Natural killer cell treated with Interleukin-12 subunit alpha and Interleukin-12 subunit beta and Interleukin-15 and Interleukin-18, amount 100 ng/mL, for 72 hours (primary cell): ENCODE results near the gene IQGAP2. TPM values are rescaled to one million over a fixed set of nuclear protein-coding genes. Genes with fewer than 3 reads are reported as not detected.

ENCODE experiments used
- ATAC-seq, 2 donors: fragments of 150-1000 bp; cut with Tn5 transposase in 1 of 2; sonication (Bioruptor Pico), chemical (Tn5 transposase) in 1 of 2; 2 replicates each; pipeline ENCODE4 v1.10.0; 2021
- DNase-seq: peaks from one replicate; pipeline ENCODE4 v3.0.0; 2022; ENCODE audit warnings: low spot score
- H3K27ac Mint-ChIP-seq, 2 donors: 1 replicate in 1 of 2; 2 replicates in 1 of 2; pipeline ENCODE4 v1.8.0; 2022; ENCODE audit warnings: mixed read lengths in 2 of 2, mild to moderate bottlenecking in 1 of 2, moderate library complexity in 1 of 2
- H3K27me3 Mint-ChIP-seq, 2 donors: 1 replicate in 1 of 2; 2 replicates in 1 of 2; pipeline ENCODE4 v1.8.0; 2022; ENCODE audit warnings: mixed read lengths in 2 of 2
- H3K36me3 Mint-ChIP-seq: one replicate; pipeline ENCODE4 v1.8.0; 2022; ENCODE audit warnings: mixed read lengths
- H3K4me1 Mint-ChIP-seq, 2 donors: 1 replicate in 1 of 2; 2 replicates in 1 of 2; pipeline ENCODE4 v1.8.0; 2022; ENCODE audit warnings: low read depth in 2 of 2, mixed read lengths in 2 of 2, mild to moderate bottlenecking in 1 of 2
- H3K4me3 Mint-ChIP-seq: one replicate; pipeline ENCODE4 v1.8.0; 2022; ENCODE audit warnings: mixed read lengths
- H3K9me3 Mint-ChIP-seq: 2 replicates; pipeline ENCODE4 v1.8.0; 2022; ENCODE audit warnings: mixed read lengths
- total RNA-seq, 2 donors: library from RNA; stranded (reverse); gene quantifications; one replicate each; pipeline ENCODE4 v1.2.3, GENCODE V29; 2022

The IQGAP2 gene
- total RNA-seq, 2 donors from 2014 or later = 104 to 111 TPM

DNA sequence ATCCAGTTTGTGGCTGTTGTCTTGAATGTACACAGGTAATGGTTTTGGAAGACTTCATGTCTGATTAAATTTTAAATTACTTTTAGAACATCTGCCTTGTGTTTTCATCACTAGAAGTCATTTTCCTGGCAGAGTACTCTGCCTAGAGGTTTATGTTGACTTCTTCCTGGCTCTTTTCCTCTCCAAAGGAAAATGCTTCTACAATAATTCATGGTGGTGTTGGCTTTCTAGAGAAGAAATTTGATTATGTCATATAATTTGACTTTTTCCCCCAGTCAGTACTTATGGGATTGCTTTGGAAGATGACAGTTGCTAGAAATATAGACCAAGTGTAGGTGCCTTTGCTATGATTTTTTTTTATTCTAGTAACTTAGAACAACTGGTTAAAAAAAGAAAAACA is 173.4 kb downstream of the IQGAP2 start:
- H3K27ac Mint-ChIP-seq = peak overlapping the region in 1 of 2 donors; percentile 26
- ATAC-seq = no peak

DNA sequence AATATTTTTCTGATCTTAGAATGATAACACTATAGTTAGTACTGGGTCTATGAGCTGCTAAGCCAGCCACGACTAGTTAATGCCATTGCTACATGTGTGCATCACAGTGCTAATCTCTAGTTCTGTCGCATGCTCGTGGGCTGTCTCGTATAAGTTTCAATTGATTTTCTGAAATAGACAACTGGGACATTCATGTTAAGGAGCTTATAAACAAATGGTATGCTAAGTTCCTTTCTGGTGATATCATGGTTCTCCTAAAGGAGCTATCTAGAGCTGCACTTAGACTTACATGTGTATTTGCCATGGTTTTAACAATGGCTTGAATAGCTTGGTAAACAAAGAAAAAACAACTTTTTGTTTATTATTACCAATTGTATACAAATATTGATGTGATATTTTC is 173.9 kb downstream of the IQGAP2 start:
- Mint-ChIP-seq H3K36me3 (no peaks in the 10 kb centered on the region), H3K27ac (peak overlapping the region in 1 of 2 donors; percentile 26), H3K27me3 (no peaks in the 10 kb centered on the region), H3K4me1 (peaks cover 22 to 30% of the 10 kb centered on the region in 2 donors), H3K9me3 (no peaks in the 10 kb centered on the region), H3K4me3 (no peak overlapping the region)
- DNase-seq (no peak), ATAC-seq (no peak)

More for the DNA sequence above, 173.4 kb downstream of the IQGAP2 start:
- Mint-ChIP-seq H3K27me3 (no peaks in the 10 kb centered on the region), H3K36me3 (no peaks in the 10 kb centered on the region), H3K4me3 (no peak overlapping the region), H3K9me3 (no peaks in the 10 kb centered on the region), H3K4me1 (peaks cover 21 to 29% of the 10 kb centered on the region in 2 donors)
- DNase-seq = no peak

DNA sequence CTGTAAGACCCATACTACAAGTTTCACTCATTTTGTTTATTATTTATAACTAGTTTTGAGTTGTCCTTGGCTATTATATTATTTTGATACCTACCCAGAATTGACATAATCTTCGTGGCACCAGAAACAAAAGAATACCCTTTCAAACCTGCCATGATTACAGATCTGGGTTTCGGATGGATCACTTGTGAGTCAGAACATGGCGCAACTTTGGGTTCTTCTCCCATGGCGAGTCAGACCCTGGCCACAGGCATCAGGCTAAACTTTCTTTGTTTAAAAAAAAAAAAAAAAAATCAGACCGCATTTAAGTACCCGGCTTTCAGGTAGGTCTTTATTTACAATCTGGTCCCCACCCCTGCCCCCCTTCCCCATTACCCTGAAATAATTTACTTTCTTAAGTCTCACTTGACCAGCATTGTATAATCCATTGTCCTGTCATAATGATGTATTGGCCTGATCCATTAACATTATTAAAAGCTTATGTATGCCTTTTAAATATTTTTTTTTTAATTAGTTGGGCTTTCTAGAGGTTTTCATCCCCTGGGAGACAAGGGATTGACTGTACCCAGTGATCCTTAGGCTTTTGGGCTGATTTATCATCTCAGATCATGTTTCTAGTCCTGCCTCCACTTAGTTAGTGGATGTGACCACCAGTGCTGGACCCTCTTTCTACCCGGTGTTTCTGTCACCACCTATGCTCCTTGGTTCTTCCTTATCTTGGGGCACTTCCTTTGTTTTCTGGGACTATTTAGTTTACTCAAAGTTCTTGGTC is 176.3 kb downstream of the IQGAP2 start:
- DNase-seq (no peak), ATAC-seq (no peak)
- peaks cover 2% of the 10 kb centered on the region for H3K36me3 Mint-ChIP-seq
- no peaks in the 10 kb centered on the region for H3K27me3 Mint-ChIP-seq
- H3K9me3 Mint-ChIP-seq = no peaks in the 10 kb centered on the region
- no peak overlapping the region for H3K4me3 Mint-ChIP-seq
- H3K27ac Mint-ChIP-seq = peak overlapping the region in 1 of 2 donors; percentile 69
- H3K4me1 Mint-ChIP-seq = peaks cover 24 to 39% of the 10 kb centered on the region in 2 donors

DNA sequence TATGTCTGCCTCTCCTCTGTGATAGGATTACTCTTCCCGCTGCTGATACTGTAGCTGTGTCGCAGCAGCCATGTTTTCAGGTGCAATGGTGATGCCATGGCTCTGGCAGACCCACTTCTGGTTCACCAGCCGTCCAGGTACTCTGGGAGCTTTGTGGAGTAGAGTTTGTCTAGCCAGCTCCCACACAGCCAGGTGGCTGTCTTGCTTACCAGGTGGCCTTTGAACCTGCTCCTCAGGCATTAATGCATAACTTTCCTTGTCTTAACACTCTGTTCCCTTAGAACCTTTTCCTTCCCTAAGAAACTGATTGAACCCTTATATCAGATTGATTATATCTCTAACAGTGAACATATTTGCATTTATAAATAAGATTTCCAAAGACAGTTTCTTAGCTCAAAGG is 177.9 kb downstream of the IQGAP2 start:
- ATAC-seq = no peak

DNA sequence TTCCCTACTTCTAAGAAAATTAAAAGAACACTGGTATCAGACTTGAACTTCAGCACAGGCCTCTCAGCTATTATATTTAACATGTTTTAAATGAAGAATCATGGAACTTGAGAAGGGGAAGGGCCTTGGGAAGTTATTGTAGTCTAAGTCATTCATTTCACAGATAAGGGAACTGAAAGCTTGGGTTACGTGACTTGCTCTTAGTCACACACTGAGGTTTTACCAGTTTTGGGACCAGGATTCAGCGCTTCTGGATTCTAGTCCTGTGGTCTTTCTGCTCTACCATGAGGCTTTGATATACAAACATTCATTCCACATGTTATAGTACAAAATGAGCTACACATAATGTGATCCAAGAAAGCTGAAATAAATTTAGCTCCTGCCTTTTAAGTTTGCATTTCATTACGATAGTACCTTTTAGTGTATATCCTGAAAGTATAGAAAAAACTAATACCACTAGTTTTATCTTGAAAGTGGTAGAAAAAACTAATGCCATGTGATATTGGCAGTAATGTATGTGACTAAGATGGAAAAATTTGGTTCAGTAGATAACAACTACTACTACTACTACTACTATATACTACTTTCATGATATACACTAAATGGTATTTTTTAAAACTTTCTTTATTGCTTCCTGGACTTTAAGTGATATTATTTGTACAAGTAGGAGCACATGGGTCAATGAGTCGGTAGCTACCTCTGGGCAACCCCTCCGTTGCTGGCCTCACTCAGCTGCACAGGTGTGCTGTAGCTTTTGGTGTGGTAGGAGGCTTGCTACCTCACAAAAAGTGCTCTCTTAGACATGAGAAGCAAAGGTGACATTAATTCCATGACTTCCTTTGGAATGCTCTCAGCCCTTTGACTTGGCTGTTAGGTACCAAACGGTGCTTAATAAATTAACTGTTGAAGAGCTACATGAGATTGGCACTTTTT is 179.4 kb downstream of the IQGAP2 start:
- no peak for DNase-seq
- Mint-ChIP-seq H3K4me3 (peak overlapping the region; percentile 15), H3K9me3 (no peaks in the 10 kb centered on the region), H3K36me3 (peaks cover 6% of the 10 kb centered on the region), H3K27ac (peak overlapping the region; percentile 56 to 69), H3K27me3 (no peaks in the 10 kb centered on the region), H3K4me1 (peaks cover 24 to 41% of the 10 kb centered on the region in 2 donors)
- peak; percentile 48 to 70 for ATAC-seq

More for the DNA sequence above, 177.9 kb downstream of the IQGAP2 start:
- H3K27me3 Mint-ChIP-seq = no peaks in the 10 kb centered on the region
- no peak overlapping the region for H3K4me3 Mint-ChIP-seq
- no peak for DNase-seq
- H3K36me3 Mint-ChIP-seq = peaks cover 6% of the 10 kb centered on the region
- H3K4me1 Mint-ChIP-seq = peaks cover 24 to 41% of the 10 kb centered on the region in 2 donors
- peak overlapping the region; percentile 56 to 69 for H3K27ac Mint-ChIP-seq
- no peaks in the 10 kb centered on the region for H3K9me3 Mint-ChIP-seq

DNA sequence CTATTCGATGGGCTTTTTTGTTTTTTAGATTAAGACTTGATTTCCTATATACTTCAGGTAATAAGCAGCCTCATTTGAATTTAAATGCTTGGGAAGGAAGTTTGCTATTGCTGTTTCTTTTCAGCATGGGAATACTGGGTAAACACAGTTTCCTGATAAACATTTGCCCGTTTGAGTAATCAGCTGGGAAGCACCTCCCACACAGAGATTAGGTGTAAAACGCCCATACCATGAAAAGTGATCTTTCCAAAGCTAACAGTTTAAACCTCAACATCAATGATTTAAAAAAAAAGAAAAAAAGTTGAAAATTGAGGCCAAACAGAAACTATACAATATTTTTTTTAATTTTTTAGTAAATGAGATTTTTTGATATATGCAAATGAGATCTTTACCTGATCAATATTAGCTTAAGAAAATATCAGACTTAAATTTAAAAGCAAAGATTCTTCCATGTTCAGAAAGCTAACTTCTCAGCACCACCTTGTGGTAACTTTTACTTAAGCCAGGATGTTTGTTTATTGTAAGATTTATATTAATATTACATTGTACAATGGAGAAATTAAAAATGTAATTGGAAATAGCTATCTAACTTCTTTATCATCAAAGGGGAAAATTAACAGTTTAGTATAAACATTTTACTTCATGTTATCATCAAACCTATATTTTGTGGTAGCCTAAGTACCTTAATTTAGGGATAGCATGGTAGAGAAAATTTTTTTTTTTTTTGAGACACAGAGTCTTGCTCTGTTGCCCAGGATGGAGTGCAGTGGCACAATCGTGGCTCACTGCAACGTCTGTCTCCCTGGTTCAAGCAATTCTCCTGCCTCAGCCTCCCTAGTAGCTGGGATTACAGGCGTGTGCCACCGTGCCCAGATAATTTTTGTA is 180.3 kb downstream of the IQGAP2 start:
- Mint-ChIP-seq H3K27ac (peak overlapping the region; percentile 56 to 69), H3K4me3 (no peak overlapping the region), H3K9me3 (no peaks in the 10 kb centered on the region), H3K4me1 (peaks cover 20 to 34% of the 10 kb centered on the region in 2 donors), H3K36me3 (peaks cover 6% of the 10 kb centered on the region), H3K27me3 (no peaks in the 10 kb centered on the region)
- DNase-seq (no peak), ATAC-seq (no peak)

DNA sequence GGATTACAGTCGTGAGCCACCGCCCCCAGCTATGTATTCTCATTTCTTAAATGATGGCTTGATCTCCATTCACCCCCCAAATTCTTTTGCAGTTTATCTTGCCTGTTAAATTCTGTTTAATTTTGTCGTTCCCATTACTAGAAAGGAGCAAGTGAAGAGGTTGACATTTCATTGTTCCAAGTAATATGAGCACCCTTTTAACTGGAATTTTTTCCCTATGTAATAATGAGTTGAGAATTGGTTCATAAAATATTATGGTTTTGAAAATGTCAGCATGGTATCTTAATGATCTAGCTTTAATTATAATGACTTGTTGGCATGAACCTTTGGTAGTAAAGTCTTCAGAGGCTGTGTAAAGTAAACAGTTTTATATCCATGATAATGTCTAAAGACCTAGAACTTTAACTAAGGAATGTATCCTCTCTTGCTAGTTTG is 182.7 kb downstream of the IQGAP2 start:
- H3K27ac Mint-ChIP-seq = no peak overlapping the region
- H3K36me3 Mint-ChIP-seq = peaks cover 12% of the 10 kb centered on the region
- H3K9me3 Mint-ChIP-seq = no peaks in the 10 kb centered on the region
- DNase-seq = no peak
- H3K27me3 Mint-ChIP-seq = no peaks in the 10 kb centered on the region
- peaks cover 19 to 36% of the 10 kb centered on the region in 2 donors for H3K4me1 Mint-ChIP-seq
- H3K4me3 Mint-ChIP-seq = no peak overlapping the region
- no peak for ATAC-seq

DNA sequence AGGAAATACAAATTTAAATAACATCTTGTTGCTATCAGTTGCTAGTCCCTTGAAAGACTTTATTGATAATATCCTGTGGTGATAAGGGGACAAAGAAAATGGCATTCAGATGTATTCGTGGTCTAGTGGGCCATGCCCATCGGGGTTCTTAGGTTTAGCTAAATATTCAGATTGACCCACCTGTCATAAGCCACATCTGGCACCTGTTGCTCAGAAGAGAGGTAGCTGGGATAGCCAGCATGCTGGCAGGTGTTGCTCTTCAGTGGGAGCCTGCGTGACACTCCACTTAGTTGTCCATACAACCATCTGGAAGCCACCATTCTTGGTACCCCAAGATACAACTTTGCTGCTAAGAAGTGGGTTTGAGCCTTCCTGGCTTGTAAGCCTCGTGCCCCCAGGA is 183.4 kb downstream of the IQGAP2 start:
- H3K9me3 Mint-ChIP-seq = no peaks in the 10 kb centered on the region

DNA sequence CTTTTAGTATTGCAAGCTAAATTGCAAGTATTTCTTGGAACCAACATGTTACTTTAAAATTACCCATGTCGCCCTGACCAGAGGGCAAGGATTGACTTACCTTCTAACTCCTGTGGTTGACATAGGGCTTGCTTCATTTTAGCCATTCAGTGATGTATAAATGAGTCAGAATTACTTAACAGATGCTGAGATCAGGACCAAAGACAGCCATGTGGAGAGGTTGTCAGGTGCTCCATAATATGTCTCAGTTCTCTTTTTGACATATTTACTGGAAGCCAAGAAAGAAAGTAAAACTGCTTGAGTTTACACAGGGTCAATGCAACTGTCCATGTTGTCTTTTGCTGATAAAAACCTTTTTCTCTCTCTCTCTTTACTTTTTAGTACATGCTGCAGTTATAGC is 186.9 kb downstream of the IQGAP2 start:
- peak; percentile 81 to 93 for ATAC-seq
- peaks cover 28% of the 10 kb centered on the region for H3K36me3 Mint-ChIP-seq
- H3K9me3 Mint-ChIP-seq = no peaks in the 10 kb centered on the region
- DNase-seq = no peak
- H3K4me1 Mint-ChIP-seq = peaks cover 19 to 32% of the 10 kb centered on the region in 2 donors
- no peak overlapping the region for H3K4me3 Mint-ChIP-seq
- H3K27me3 Mint-ChIP-seq = no peaks in the 10 kb centered on the region
- peak overlapping the region in 1 of 2 donors; percentile 68 for H3K27ac Mint-ChIP-seq

More for the DNA sequence above, 183.4 kb downstream of the IQGAP2 start:
- no peak overlapping the region for H3K27ac Mint-ChIP-seq
- DNase-seq (no peak), ATAC-seq (no peak)
- H3K4me1 Mint-ChIP-seq = peaks cover 13 to 34% of the 10 kb centered on the region in 2 donors
- H3K27me3 Mint-ChIP-seq = no peaks in the 10 kb centered on the region
- peaks cover 15% of the 10 kb centered on the region for H3K36me3 Mint-ChIP-seq
- no peak overlapping the region for H3K4me3 Mint-ChIP-seq

DNA sequence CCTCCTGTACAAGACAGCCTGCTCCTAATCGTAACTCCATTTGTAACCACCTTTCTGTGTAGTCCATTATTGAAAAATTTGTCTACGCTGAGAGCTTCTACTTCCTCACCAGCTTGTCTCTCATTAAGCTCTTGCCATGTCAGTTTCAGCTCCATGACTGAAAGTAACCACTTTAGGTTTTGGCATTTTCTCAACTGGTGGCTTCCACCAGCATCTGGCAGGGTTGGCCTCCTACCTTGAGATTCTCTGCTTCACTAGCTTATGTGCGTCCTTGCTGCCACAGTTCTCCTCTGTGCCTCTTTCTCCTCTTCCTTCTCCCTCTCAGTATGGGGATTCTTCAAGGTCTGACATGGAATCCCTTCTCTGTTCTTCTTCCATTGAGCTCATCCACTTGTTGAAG is 188.3 kb downstream of the IQGAP2 start:
- DNase-seq (no peak), ATAC-seq (no peak)
- H3K36me3 Mint-ChIP-seq = peaks cover 31% of the 10 kb centered on the region
- H3K27me3 Mint-ChIP-seq = no peaks in the 10 kb centered on the region
- peaks cover 29 to 43% of the 10 kb centered on the region in 2 donors for H3K4me1 Mint-ChIP-seq
- no peak overlapping the region for H3K4me3 Mint-ChIP-seq
- H3K9me3 Mint-ChIP-seq = no peaks in the 10 kb centered on the region
- peak overlapping the region; percentile 29 to 34 for H3K27ac Mint-ChIP-seq

DNA sequence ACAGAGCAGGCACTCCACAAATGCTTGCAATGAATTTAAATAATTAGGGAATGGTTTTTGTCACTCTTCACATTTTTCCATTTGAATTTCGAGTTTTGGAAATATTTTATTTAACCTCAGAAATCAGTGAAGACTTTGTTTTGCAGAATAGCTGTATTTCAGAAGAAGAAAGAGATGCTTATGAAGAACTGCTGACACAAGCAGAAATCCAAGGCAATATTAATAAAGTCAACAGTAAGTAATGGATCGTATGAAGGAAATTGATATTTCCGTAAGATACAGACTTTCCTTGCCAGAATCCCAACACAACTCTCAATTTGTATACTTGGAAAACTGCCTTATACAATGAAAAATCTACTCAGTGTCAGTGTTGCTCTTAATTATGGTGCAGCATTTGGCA is 189.6 kb downstream of the IQGAP2 start:
- no peak for ATAC-seq
- Mint-ChIP-seq H3K36me3 (peaks cover 39% of the 10 kb centered on the region), H3K9me3 (no peaks in the 10 kb centered on the region), H3K27ac (no peak overlapping the region), H3K4me1 (peaks cover 34 to 50% of the 10 kb centered on the region in 2 donors), H3K4me3 (no peak overlapping the region), H3K27me3 (no peaks in the 10 kb centered on the region)
- no peak for DNase-seq

DNA sequence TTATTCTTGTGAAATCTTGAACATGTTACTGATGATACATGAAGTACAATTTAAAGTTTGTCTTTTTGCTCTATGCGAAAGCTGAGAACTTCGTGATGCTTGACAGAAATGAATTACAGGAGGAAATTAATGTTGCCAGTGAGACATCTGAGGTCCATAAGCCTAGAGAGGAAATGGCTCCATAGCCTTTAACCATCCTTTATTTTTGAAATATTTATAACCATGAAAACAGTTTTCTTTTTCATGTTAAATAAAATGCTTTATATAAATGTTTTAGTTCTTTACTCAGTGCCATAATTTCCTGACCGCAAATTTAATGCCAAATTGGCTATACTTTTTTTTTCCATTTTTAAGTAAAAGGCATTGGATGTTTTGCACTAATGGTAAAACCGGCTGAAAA is 191.0 kb downstream of the IQGAP2 start:
- H3K27ac Mint-ChIP-seq = peak overlapping the region; percentile 35 to 47
- H3K27me3 Mint-ChIP-seq = no peaks in the 10 kb centered on the region
- ATAC-seq (no peak), DNase-seq (no peak)
- no peak overlapping the region for H3K4me3 Mint-ChIP-seq
- H3K36me3 Mint-ChIP-seq = peaks cover 39% of the 10 kb centered on the region
- H3K4me1 Mint-ChIP-seq = peaks cover 34 to 50% of the 10 kb centered on the region in 2 donors
- no peaks in the 10 kb centered on the region for H3K9me3 Mint-ChIP-seq
